NCI-H2081 (cell line): ENCODE measurements around the gene LGALS14.
"Not testable (repeated sequence)": the region's sequence is repeated elsewhere in the genome, so short reads cannot be mapped to it uniquely, and the experiment has no call there.

Source experiments
- DNase-seq, 2 experiments: peaks; one replicate each; lab custom pipeline; 2025; lab: John Stamatoyannopoulos, UW

Gene LGALS14

GRCh38 chr19:39704181-39705044 lies at the start of gene LGALS14:
Gene LGALS14, plus strand, starts transcription at chr19:39704481. Its CDS starts 48 bp downstream, at chr19:39704529.
- no peak for DNase-seq

GRCh38 chr19:39655613-39656012 lies 48.7 kb upstream of the LGALS14 start, which contains the start of gene LGALS16:
Gene LGALS16, plus strand, starts transcription at chr19:39655913. Its CDS starts 49 bp downstream, at chr19:39655962.
- no peak for DNase-seq

- no peak for DNase-seq
These were observed 44.5 kb upstream of the LGALS14 start for GRCh38 chr19:39659791-39660190.

GRCh38 chr19:39660661-39661060 lies 43.6 kb upstream of the LGALS14 start:
- no peak for DNase-seq

GRCh38 chr19:39661565-39661964 lies 42.7 kb upstream of the LGALS14 start:
- DNase-seq: no peak

GRCh38 chr19:39669860-39670259 lies 34.4 kb upstream of the LGALS14 start:
- not testable (repeated sequence) for DNase-seq

- no peak for DNase-seq
These were observed 33.3 kb upstream of the LGALS14 start for GRCh38 chr19:39670998-39671397.

- peak; percentile 56 to 58 for DNase-seq
These were observed 32.4 kb upstream of the LGALS14 start for GRCh38 chr19:39671739-39672363.

GRCh38 chr19:39672473-39672872 lies 31.8 kb upstream of the LGALS14 start:
- no peak for DNase-seq

- DNase-seq: not testable (repeated sequence)
These were observed 30.4 kb upstream of the LGALS14 start for GRCh38 chr19:39673862-39674261.

- no peak for DNase-seq
These were observed 28.3 kb upstream of the LGALS14 start for GRCh38 chr19:39676004-39676403.

- DNase-seq: no peak
These were observed 26.1 kb upstream of the LGALS14 start for GRCh38 chr19:39677961-39678889.

- DNase-seq: no peak
These were observed 25.1 kb upstream of the LGALS14 start for GRCh38 chr19:39679056-39679790.

- no peak for DNase-seq
These were observed 24.5 kb upstream of the LGALS14 start for GRCh38 chr19:39679791-39680168.

- no peak for DNase-seq
These were observed 23.7 kb upstream of the LGALS14 start for GRCh38 chr19:39680593-39680992.

GRCh38 chr19:39681416-39681815 lies 22.9 kb upstream of the LGALS14 start:
- DNase-seq: no peak

- no peak for DNase-seq
These were observed 20.0 kb upstream of the LGALS14 start for GRCh38 chr19:39684267-39684666.

- no peak for DNase-seq
These were observed 17.5 kb upstream of the LGALS14 start for GRCh38 chr19:39686739-39687138.

- DNase-seq: not testable (repeated sequence)
These were observed 15.6 kb upstream of the LGALS14 start for GRCh38 chr19:39688637-39689036.

GRCh38 chr19:39692166-39692565 lies 12.1 kb upstream of the LGALS14 start:
- no peak for DNase-seq

- DNase-seq: no peak
These were observed 11.5 kb upstream of the LGALS14 start for GRCh38 chr19:39692822-39693221.
